ENCODE results near the gene FBXW10. TPM values are rescaled to one million over a fixed set of nuclear protein-coding genes. Genes with fewer than 3 reads are reported as not detected.
"Not testable (repeated sequence)": the region's sequence is repeated elsewhere in the genome, so short reads cannot be mapped to it uniquely, and the experiment has no call there.

The FBXW10 gene
- total RNA-seq, 1 experiment from 2014 or later, result 0.05 TPM

DNA sequence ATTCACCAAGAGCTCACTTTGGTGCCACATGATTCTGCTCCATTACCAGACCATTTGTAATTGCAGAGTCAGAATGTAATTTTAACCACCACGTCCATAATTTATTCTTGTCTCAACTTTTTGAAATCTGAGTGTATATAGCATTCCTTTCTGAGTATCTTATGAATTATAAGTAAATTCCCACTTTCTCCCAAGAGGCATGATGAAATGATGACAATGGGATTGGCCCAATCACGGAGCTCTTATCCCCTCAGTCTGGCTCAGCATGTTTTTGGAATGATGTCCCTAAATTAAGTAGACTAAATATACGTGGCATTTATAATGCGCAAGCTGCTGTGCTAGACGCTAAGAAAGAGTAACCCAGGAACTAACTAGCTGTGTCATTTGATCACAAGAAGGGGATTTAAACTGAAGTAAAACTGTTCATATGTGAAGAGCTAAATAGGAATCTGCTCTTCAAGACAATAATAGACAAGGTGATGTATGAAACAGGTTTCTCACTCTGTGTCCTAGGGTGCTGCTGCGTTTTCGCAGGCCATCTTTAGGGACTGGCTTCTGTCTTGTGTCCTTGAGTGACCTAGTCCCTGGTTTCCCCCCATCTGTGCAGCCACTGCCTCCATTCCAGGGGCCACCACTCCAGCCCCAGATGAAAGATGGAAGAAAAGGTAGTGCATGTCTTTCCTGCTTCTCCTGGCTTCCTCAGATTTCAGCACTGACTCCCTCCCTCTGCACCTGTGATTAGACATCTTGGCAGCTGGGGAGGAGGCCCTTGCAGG lies 4.0 kb upstream of the FBXW10 start:
- not testable (repeated sequence) for H3K27ac ChIP-seq; H3K36me3 ChIP-seq; H3K27me3 ChIP-seq (replicated peaks); DNase-seq (ENCODE audit: low read depth in 1 of 2, low spot score in 2 of 2); H3K9me3 ChIP-seq (replicated peaks); H3K4me1 ChIP-seq (replicated peaks); H3K4me3 ChIP-seq

- DNase-seq (ENCODE audit: low read depth in 1 of 2, low spot score in 2 of 2); H3K4me3 ChIP-seq; H3K27me3 ChIP-seq (replicated peaks); H3K9me3 ChIP-seq (replicated peaks); H3K4me1 ChIP-seq (replicated peaks); H3K36me3 ChIP-seq; H3K27ac ChIP-seq: not testable (repeated sequence)
These were observed 2.6 kb upstream of the FBXW10 start for GRCh38 chr17:18741228-18741627.

GRCh38 chr17:18744726-18745125 lies 872 bp downstream of the FBXW10 start:
- not testable (repeated sequence) for H3K36me3 ChIP-seq; DNase-seq (ENCODE audit: low read depth in 1 of 2, low spot score in 2 of 2); H3K27ac ChIP-seq; H3K27me3 ChIP-seq (replicated peaks); H3K4me1 ChIP-seq (replicated peaks); H3K4me3 ChIP-seq; H3K9me3 ChIP-seq (replicated peaks)

DNA sequence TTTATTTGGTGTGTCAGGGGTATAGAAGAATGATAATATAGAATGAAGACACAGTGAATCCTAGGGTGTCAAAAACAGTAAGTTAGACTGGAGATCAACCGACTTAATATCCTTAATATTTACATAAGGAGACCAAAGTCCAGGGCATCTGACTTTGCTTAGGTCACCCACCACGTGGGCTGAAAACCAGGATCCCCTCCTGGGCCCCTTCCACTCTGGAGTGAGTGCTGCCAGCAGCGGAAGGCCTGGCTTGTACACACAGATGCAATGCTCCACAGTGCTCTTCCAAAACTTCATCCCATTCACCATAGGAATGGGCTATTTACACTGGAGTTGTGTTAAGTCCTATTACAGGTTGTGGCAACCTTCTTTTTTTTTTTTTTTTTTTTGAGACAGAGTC lies 2.7 kb downstream of the FBXW10 start:
- H3K4me3 ChIP-seq; H3K9me3 ChIP-seq (replicated peaks); H3K27me3 ChIP-seq (replicated peaks): not testable (repeated sequence)

DNA sequence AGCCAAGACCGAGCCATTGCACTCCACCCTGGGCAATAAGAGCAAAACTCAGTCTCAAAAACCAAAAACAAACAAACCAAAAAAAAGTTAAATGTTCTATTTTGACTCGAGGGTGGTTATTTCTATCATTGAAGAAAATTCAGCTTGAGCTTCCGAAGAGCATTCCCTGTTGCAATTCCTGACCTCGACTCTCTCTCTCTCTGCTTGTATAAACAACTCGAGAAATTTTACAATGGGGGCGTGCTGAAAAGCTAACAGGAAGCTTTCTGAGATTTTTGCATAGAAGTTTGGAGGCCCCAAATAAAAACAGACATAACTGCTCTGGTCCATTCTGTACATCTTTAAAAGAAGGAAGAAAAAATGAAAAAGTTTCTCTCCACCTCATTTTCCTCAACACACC lies 3.6 kb downstream of the FBXW10 start:
- H3K4me1 ChIP-seq (replicated peaks); H3K9me3 ChIP-seq (replicated peaks); H3K27me3 ChIP-seq (replicated peaks); H3K4me3 ChIP-seq; H3K27ac ChIP-seq; DNase-seq (ENCODE audit: low read depth in 1 of 2, low spot score in 2 of 2); H3K36me3 ChIP-seq: not testable (repeated sequence)

More for the DNA sequence above, 2.7 kb downstream of the FBXW10 start:
- H3K4me1 ChIP-seq (replicated peaks); H3K27ac ChIP-seq; H3K36me3 ChIP-seq; DNase-seq (ENCODE audit: low read depth in 1 of 2, low spot score in 2 of 2): not testable (repeated sequence)

GRCh38 chr17:18750242-18750641 lies 6.4 kb downstream of the FBXW10 start:
- not testable (repeated sequence) for H3K4me3 ChIP-seq; H3K36me3 ChIP-seq; H3K27ac ChIP-seq; H3K4me1 ChIP-seq (replicated peaks); H3K9me3 ChIP-seq (replicated peaks); H3K27me3 ChIP-seq (replicated peaks); DNase-seq (ENCODE audit: low read depth in 1 of 2, low spot score in 2 of 2)

DNA sequence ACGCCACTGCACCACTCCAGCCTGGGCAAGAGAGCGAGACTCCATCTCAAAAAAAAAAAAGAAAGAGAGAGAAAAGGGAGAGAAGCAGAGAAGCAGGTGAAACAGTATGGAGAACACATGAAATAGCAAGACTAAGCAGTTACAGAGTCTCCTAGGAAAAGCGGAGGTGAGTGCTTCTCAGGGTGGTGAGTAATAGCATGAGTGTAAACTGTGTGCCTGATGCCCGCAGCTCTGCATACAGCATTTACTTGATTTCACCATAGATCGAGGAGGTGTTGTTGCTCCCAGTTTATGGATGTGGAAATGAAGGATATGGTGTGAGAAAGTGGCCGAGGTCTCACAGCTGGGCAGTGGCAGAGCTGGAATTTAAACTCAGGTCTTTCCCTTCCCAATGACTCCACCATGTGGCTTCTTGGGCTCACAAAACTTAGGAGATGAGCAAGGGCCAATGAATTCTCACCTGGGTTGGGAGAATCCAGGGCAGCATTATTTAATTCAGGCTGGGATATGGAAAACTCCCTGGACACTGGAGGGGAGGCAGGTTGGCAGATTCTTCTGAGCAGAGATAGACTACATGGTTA lies 10.1 kb downstream of the FBXW10 start:
- H3K27me3 ChIP-seq (replicated peaks); DNase-seq (ENCODE audit: low read depth in 1 of 2, low spot score in 2 of 2); H3K9me3 ChIP-seq (replicated peaks); H3K4me3 ChIP-seq; H3K36me3 ChIP-seq; H3K27ac ChIP-seq; H3K4me1 ChIP-seq (replicated peaks): not testable (repeated sequence)

- H3K27ac ChIP-seq; H3K4me1 ChIP-seq (replicated peaks); H3K27me3 ChIP-seq (replicated peaks); DNase-seq (ENCODE audit: low read depth in 1 of 2, low spot score in 2 of 2); H3K36me3 ChIP-seq; H3K4me3 ChIP-seq; H3K9me3 ChIP-seq (replicated peaks): not testable (repeated sequence)
These were observed 12.1 kb downstream of the FBXW10 start for GRCh38 chr17:18755969-18756368.

GRCh38 chr17:18757368-18758044 lies 13.7 kb downstream of the FBXW10 start:
- not testable (repeated sequence) for H3K36me3 ChIP-seq; H3K27me3 ChIP-seq (replicated peaks); H3K9me3 ChIP-seq (replicated peaks); H3K27ac ChIP-seq; H3K4me1 ChIP-seq (replicated peaks); H3K4me3 ChIP-seq; DNase-seq (ENCODE audit: low read depth in 1 of 2, low spot score in 2 of 2)

- H3K4me1 ChIP-seq (replicated peaks); H3K36me3 ChIP-seq; H3K4me3 ChIP-seq; DNase-seq (ENCODE audit: low read depth in 1 of 2, low spot score in 2 of 2); H3K27ac ChIP-seq; H3K9me3 ChIP-seq (replicated peaks); H3K27me3 ChIP-seq (replicated peaks): not testable (repeated sequence)
These were observed 14.5 kb downstream of the FBXW10 start for GRCh38 chr17:18758344-18758743.

DNA sequence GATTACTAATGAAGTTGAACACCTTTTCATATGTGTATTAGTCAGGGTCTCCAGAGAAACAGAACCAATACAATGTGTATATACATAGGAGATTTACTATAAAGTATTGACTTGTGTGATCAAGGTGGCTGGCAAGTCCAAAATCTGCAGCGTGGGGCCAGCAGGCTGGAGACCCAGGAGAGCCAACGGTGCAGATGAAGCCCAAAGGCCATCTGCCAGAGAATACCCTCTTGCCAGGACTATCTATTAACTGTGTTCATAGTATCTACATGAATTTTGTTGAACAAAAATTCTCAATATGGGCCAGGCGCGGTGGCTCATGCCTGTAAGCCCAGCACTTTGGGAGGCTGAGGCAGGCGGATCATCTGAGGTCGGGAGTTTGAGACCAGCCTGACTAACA lies 16.4 kb downstream of the FBXW10 start:
- not testable (repeated sequence) for H3K4me1 ChIP-seq (replicated peaks); H3K27ac ChIP-seq; H3K4me3 ChIP-seq; H3K27me3 ChIP-seq (replicated peaks); H3K9me3 ChIP-seq (replicated peaks); H3K36me3 ChIP-seq; DNase-seq (ENCODE audit: low read depth in 1 of 2, low spot score in 2 of 2)

GRCh38 chr17:18770572-18770971 lies 26.7 kb downstream of the FBXW10 start:
- not testable (repeated sequence) for H3K9me3 ChIP-seq (replicated peaks); H3K4me3 ChIP-seq; H3K36me3 ChIP-seq; H3K4me1 ChIP-seq (replicated peaks); DNase-seq (ENCODE audit: low read depth in 1 of 2, low spot score in 2 of 2); H3K27me3 ChIP-seq (replicated peaks); H3K27ac ChIP-seq

GRCh38 chr17:18771066-18771465 lies 27.2 kb downstream of the FBXW10 start:
- H3K27ac ChIP-seq; H3K9me3 ChIP-seq (replicated peaks); DNase-seq (ENCODE audit: low read depth in 1 of 2, low spot score in 2 of 2); H3K4me3 ChIP-seq; H3K36me3 ChIP-seq; H3K27me3 ChIP-seq (replicated peaks); H3K4me1 ChIP-seq (replicated peaks): not testable (repeated sequence)

DNA sequence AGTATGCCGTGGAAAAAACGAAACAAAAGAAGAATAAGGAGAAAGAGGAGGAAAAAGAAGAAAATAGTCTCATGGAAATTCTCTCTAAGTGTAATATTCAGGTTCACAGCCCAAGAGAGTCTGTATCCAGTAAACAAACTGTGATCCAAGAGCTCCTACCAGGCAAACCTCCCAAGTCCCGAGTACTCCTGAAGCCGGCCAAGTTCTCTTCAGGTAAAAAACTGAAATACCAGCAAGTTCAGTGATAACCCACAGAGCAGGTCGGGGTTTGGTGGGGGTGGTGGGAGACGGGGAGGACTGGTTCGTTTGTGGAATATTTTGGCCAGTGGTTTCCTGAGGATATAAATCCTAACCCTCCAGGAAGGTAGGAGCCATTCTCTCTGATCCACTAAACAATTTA lies 28.6 kb downstream of the FBXW10 start:
- Histone ChIP-seq H3K9me3 (replicated peaks) (no peaks in the 10 kb centered on the region), H3K27me3 (replicated peaks) (no peaks in the 10 kb centered on the region), H3K4me1 (replicated peaks) (no peaks in the 10 kb centered on the region), H3K27ac (no peak overlapping the region), H3K4me3 (no peak overlapping the region), H3K36me3 (no peaks in the 10 kb centered on the region)
- DNase-seq (ENCODE audit: low read depth in 1 of 2, low spot score in 2 of 2), result no peak
